Lung microvascular endothelial cell (primary cell): ENCODE data around the gene WWP2. TPM values are rescaled to one million over a fixed set of nuclear protein-coding genes. Genes with fewer than 3 reads are reported as not detected.
A peak's percentile ranks its signal among the peaks of the same experiment; 100 is the strongest.
"Not testable (repeated sequence)": the region's sequence is repeated elsewhere in the genome, so short reads cannot be mapped to it uniquely, and the experiment has no call there.

Experiments used
- DNase-seq, 2 donors: peaks; one replicate each; pipeline versions ENCODE4 v3.0.0 to v3.0.0-alpha.2; 2010; ENCODE audit warnings: low read depth in 2 of 2
- total RNA-seq: library from RNA; depleted of rRNA; stranded (reverse); fragments of >200 nt; gene quantifications from 2 replicates; pipeline ENCODE4 v1.2.1, GENCODE V29; 2014

Gene WWP2
- total RNA-seq, 1 donor from 2014 or later: 15.1 TPM

DNA sequence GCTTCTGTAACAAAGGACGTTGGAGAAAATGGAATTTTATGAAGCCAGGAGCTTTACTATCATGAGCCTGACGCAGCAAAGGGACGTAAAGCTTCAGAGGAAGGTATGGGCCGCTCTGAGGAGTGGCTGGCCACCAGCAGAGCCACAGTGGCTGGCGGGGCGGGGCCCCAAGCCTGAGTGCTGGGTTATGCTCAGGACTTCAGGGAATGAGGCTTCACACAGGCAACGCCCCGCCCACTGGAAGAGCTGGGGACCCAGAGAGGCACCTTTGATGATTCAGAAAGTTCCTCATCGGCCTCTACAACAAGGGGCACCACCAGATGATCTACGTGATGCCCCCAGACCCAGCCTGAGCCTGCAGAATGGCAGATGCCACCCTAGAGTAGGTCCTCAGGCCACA is 16.2 kb upstream of the WWP2 start:
- no peak for DNase-seq

DNA sequence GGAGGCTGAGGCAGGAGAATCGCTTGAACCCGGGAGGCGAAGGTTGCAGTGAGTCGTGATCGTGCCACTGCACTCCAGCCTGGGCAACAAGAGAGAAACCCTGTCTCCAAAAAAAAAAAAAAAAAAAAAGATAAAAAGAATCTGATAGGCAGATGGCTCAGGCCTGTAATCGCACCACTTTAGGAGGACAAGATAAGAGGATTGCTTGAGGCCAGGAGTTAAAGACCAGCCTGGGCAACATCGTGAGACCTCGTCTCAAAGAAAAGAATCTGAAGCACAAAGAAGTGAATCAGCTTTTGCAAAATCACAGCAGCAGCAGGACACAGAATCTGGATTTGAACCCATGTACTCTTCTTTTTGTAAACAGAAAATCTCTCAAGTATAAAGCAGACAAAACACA is 15.0 kb upstream of the WWP2 start:
- DNase-seq: no peak

DNA sequence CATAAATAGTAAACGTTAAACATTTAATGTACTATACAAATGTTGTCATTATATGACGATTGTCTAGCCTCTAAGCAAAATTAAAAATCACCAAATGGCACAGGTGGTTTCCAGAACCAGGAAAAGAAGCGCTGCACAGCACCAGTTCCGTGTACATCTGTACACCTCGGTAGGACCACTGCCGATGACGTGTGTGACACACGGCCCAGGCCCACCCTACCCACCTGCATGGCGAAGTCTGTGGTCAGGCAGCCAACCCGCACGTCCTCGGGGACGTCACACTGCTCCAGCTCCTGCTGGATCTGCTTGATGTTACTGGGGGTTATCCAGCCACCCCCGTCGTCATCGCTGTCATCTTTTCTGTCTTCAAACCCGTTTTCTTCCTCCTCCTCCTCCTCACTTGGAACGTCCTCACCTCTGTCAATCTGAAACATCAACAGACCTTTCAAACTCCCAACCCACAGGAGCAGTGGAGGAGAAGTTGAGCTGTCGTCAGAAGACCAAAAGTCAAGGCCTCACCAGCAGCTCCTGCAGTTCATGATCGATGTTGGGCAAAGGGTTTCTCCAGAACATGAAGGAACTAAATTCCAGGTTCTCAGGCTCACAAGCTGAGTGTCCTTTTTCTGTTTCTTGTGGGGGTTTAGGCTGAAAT is 13.3 kb upstream of the WWP2 start:
- no peak for DNase-seq

DNA sequence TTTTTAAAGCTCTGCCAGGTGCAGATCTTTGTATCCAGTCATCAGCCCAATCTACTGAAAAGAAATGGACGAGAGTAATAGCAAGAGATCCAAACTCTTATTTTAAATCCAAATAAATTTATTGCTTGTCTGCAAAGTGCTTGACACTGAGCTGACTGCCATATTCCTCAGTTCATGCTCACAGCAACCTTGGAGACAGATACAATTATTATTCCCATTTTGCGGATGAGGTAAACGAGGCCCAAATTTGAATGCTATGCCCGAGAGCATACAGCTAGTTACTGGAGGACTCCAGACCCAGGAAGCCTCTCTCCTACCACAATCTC is 8.0 kb upstream of the WWP2 start:
- DNase-seq: peak; percentile 13 to 16

DNA sequence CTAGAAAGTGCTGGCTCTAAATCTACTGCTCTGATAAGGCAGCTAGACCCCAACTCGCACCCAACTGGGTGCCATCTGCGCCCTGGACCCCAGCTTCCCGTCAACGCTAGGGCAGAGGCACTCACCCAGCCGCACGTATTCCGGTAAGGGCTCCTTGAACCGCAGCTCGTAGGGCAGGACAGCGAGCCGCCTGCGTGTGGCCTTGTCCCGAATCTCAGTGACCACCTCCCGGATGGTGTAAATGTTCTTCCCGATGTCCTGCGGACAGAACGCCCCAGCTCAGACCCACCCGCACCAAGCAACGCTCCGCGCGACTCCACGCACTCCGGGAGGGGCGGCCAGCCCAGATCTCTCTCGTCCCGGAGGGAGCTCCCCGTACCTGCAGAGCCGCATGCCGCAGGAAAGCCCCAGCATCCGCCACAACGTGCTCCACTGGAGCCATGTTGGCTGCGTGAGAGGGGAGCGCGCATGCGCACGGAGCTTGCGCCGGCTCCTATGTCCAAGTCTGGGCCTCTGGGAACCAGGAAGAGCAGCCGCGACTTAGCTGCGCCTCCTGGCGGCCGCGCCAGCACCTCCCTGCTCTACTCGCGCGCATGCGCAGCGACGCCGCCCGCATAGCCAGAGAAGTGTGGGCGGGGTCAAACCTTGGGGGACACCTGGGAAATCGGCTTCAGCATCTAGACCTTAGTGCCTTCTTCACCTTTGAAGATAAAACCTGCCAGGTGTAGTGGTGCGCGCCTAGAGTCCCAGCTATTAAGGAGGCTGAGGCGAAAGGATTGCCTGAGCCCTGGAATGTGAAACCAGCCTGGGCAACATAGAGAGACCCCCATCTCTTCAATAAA is 7.4 kb upstream of the WWP2 start, which contains the start of gene NOB1:
Gene NOB1, minus strand, starts transcription at position 458 of the 842 bp plus-strand sequence. Its CDS starts 16 bp downstream, at position 442.
- peak; percentile 98 to 99 for DNase-seq

DNA sequence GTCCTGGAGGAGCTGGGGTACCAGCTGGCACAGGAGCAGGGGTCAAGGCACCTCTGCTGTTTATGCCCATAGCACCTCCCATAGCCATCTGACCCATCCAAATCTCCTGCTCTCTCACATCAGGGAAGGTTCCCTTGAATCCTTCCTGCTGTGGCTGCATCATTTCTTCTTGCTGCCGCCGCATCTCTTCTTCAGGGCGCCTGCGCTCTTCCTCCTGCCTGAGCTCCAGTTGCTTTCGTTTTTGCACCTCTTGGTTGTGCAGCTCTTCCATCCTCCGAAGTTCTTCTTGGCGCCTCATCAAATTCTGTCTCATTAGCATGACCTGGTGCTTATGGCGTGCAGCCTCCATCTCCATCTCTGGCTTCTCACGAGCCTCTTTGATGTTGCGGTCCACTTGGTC is 5.4 kb upstream of the WWP2 start:
- no peak for DNase-seq

DNA sequence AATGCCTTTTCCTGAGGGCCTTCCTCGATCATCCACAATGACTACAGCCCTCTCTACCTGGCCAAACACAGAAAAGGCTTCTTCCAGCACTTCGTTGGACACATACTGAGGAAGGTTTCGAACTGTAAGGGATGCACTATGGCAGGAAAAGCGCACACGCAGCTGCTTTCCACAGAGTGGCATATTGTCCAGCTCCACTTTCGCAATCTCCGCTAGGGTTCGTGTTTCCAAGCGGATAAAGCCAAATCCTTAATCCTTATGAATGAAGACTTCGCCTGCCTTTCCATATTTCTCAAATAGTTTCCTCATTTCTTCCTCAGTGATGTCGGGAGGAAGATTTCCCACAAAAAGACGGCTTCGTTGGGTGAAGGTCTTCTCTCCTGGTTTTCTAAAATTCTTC is 4.8 kb upstream of the WWP2 start:
- not testable (repeated sequence) for DNase-seq

DNA sequence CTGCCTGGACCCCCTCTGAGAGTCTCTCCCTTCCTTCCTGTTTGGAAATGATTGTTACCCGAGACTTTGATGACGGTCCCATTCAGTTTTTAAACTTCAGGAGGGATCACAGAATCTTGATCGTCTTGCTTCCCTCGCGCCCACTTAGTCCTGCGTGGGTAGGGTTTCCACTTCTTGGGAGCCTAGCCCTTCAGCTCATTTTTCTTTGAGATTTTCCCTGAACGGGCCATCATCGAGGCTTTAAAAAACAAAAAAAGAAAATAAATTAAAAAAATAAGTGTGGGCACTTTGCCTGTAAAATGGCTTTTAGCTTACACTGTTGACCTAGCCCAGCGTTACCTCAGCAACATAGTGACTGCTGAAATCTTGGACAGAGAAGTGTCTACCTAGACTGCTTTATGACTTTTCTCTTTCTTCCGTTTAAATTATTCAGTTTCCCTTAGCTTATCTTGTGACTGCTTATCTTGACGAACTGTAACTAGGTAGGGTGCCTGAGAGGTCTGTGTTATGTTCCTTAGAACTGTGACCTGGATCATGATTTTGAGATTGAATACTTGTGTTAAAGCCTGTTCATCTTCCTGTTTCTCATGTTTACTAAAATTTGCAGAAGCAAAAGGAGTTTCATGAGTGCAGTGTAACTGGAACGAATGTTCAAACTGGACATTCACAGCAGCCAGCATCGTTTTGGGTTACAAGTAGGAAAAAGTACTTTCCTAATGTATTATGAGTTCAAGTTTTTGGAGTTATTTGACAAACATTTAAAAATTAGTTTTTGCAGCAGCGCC is 874 bp downstream of the WWP2 start:
- peak; percentile 44 to 64 for DNase-seq

DNA sequence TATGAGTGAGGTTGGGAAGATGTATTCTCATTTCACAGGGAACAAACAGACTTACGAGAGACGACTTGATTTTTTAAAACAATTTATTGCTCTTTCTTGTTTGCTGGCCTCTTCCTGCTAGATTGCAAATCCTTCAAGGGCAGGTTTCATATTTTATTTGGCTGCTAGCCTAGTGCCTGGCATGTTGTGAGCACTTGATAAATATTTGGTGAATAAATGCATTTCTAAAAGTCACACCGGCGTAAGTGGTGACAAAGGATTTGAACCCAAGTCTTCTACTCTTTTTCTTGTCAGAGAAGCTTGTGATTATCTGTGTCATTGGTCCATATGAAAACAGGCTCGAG is 1.4 kb downstream of the WWP2 start:
- no peak for DNase-seq

DNA sequence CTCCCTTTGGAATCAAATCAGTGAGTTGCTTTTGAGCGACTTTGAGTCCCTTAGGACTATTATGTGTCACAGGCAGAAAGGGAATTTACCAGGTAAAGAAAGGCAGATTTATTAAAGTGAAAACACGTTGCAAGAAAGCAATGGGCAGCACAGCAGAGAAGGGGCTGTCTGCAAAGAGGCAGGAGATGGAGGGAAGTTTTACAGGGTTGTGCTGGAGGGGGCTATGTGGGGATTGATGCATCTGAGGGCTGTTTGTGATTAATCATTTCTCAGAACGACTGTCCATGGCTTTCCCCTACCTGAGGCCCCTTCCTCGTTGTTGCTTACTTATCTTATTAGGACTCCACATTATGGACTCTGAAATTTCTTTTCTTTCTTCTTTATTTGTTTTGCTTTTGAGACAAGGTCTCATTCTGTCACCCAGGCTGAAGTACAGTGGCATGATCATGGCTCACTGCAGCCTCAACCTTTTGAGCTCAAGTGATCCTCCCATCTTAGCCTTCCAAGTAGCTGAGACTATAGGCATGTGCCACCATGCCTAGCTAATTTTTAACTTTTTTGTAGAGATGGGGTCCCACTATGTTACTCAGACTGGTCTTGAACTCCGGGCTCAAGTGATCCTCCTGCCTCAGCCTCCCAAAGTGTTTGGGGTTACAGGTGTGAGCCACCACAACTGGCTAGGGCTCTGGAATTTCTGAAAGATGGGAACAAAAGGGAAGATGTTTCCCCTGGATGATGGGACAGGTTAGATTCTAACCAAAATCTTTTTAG is 5.5 kb downstream of the WWP2 start:
- no peak for DNase-seq

DNA sequence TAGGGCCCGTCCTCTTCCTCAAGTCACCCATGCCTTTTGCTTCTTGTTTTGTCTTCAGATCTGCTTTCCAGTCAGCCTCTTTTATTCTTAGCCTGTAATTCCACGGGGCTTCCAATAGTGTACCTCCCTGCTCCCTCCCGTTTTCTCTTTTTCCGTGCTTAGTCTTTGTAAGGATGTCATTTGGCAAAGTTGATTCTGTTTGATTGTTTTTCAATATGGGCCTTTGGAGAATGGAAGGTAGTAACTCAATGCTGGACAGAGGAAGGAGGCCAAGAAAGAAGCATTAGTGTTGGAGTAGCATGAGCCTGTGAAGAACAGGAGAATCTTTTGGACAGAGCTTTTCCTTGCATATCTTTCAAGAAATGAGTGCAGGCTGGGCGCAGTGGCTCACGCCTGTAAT is 6.5 kb downstream of the WWP2 start:
- DNase-seq: no peak

DNA sequence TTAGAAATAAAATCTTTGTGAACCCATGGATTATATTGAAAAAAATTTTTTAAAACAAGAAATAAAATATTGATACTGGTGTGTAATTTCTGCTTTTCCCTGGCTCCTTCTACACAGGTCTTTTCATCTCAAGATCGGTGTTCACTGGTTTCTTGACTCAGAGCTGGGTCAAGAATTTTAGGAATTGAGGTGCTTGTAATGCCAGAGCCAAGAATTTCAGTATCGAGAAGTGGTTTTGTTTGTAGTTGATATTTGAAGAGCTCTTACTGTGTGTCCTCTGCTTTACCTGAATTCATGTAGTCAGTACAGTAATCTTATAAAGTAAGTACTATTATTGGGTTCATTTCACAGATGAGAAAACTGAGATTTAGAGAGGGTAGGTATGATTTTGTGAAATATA is 7.3 kb downstream of the WWP2 start:
- no peak for DNase-seq

DNA sequence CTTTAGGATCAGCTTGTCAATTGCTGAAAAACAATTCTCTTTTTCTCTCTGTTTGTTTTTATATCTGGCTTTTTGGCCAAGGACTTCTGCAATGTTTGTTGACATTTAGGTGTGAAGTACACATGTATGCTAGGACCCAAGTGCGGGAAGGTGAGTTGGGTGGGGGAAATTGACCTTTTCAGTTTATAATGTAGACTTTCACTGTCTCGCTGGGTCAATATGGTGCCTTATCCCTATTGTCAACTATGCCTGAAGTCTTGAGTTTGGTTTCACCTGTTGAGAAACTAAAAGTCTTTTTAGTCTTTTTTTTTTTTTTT is 9.5 kb downstream of the WWP2 start:
- DNase-seq: no peak

DNA sequence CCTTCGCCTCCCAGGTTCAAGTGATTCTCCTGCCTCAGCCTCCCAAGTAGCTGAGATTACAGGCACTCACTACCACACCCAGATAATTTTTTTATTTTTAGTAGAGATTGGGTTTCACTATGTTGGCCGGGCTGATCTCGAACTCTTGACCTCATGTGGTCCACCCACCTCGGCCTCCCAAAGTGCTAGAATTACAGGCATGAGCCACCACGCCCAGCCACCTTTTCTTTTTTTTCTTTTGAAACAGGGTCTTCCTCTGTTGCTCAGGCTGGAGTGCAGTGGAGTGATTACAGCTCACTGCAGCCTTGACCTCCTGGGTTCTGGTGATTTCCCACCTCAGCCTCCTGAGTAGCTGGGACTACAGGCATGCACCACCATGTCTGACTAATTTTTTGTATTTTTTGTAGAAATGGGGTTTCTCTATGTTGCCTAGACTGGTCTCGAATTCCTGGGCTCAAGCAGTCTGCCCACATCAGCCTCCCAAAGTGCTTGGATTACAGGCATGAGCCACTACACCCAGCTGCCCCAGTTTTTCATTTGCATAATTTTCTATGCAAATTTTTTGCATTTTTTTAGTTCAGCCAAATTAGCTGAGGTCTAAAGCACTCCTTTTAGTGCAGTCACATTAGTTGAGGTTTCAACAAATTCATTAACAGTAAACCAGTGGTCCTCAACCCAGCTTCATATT is 11.3 kb downstream of the WWP2 start:
- no peak for DNase-seq

DNA sequence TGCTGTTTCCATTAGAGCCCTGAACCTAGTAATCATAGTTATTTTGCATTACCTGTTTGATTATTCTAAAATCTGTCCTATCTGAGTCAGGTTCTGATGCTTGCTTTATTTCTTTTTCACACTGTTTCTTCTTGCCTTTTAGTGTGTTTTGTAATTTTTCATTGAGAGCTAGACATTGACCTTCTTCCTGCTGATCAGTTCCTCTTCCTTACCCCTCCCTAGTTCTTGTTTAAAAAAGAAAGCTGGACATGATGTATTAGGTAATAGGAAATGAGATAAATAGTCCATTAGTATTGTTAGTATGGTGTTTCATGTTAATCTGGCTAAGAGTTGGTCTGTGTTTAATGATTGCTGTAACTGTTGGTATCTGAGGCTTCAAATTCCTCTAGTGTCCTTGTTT is 13.4 kb downstream of the WWP2 start:
- no peak for DNase-seq

DNA sequence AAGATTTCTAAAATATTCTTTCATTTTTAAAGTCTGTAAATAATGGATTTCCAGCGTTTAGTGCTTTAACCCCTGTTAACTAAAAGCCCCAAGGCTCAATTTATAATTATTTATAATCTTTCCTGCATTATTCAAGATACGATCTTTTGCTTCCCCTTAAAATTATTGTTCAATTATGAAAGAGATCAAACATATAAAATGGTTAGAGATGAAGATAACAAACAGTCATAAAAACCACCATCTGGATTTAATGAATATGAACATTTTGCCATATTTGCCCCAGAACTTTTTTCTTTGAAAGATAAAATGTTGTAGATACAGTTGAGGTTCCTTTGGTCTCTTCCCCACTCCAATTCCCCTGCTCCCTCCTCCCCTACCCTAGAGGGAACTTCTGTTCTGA is 17.6 kb downstream of the WWP2 start:
- no peak for DNase-seq

DNA sequence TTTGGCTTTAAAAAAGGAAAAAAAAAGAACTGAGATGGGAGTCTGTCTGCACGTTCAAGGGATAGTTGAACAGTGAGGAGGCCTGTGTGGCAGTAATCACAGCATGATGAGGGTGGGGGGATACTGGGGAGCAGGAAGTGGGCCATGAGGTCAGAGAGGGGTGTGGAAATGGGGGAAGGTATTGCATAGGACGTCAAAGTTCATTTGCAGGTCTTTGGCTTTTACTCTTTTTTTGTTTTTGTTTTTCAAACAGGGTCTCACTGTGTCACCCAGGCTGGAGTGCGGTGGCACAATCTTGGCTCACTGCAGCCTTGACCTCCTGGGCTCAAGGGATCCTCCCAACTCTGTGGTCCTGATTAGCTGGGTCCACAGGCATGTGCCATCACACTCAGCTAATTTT is 19.0 kb downstream of the WWP2 start:
- DNase-seq: no peak

DNA sequence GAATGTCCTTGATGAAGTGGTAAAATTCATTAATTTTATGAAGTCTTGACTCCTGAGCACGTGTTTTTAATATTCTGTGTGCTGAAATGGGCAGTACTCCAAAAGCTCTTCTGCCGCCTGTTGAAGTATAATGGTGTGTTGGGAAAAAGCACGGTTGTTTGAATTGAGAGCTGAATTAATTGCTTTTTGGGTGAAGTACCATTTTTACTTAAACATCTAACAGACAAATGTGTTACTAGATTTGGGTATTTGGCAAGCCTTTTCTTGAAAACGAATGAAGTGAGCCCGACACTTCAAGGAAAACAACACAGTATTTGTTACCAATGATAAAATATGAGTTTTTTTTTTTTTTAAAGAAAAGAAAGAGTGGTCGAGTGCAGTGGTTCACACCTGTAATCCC is 22.5 kb downstream of the WWP2 start:
- no peak for DNase-seq

DNA sequence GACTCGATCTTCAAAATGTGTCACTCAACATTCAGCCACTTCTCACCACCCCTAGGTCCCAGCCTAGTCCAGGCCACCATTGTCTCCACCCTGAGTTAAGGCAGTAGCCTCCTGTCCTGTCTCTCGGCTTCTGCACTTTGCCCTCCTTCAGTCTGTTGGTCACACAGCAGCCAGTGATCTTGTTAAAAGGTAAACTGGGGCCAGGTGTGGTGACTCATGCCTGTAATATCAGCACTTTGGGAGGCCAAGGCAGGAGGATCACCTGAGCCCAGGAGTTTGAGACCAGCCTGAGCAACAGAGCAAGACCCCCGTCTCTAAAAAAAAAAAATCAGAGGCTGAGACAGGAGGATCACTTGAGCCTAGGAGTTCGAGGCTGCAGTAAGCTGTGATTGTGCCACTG is 25.8 kb downstream of the WWP2 start:
- DNase-seq: no peak

DNA sequence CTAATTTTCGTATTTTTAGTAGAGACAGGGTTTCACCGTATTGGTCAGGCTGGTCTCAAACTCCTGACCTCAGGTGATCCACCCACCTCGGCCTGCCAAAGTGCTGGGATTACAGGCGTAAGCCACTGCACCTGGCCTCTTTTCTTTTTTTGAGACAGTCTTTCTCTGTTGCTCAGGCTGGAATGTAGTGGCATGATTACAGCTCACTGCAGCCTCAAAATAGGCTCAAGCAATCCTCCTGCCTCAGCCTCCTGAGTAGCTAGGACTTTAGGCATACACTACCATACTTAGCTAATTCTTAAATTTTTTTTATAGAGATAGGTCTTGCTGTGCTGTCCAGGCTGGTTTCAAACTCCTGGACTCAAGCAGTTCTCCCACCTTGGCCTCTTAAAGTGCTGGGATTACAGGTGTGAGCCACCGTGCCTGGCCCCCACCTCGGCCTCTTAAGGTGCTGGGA is 29.3 kb downstream of the WWP2 start:
- not testable (repeated sequence) for DNase-seq

DNA sequence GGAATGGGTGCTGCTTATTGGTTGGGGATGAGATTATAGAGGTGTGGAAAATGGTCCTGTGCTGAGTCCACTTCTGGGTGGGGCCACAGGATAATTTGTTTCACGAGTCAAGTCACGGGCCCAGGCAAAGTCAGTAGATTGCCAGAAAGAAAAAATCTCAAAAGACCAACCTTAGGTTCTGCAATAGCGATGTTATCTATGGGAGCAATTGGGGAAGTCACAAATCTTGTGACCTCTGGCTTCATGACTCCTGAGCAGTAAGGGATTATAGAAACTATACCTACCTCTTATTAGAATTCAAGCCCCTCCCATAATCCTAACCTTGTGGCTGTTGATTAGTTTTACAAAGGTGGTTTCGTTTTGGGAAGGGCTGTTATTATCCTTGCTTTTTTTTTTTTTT is 31.4 kb downstream of the WWP2 start:
- no peak for DNase-seq
